Fibroblast of peridontal ligament (primary cell): ENCODE results near the gene NPHP4.
"Not testable (repeated sequence)": the region's sequence is repeated elsewhere in the genome, so short reads cannot be mapped to it uniquely, and the experiment has no call there.

Source experiments
- DNase-seq: peaks from one replicate; pipeline ENCODE4 v3.0.0-alpha.2; 2010; ENCODE audit errors: extremely low read depth

Gene NPHP4

GRCh38 chr1:5911871-5912271 is 80.4 kb downstream of the NPHP4 start:
- no peak for DNase-seq

DNA sequence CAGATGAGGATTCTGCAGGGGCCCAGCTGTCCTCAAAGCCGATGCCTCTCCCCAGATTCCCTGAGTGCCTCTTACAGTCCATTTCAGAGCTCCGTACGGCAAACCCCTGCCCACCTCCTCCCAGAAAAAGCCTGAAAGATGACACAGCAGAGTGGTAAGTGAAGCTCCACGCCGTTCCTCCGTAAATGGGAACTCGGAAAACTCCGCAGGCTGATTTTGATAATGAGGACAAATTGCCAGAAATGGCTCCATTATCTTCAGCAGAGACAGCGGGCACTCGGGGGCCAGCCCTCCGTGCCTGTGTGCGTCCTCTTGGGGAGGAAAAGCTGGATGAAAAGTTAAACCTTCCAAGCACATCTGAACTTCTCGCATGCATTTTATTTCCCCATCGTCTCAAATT is 81.1 kb downstream of the NPHP4 start:
- no peak for DNase-seq

- no peak for DNase-seq
These were observed 81.6 kb downstream of the NPHP4 start for GRCh38 chr1:5910666-5911065.

DNA sequence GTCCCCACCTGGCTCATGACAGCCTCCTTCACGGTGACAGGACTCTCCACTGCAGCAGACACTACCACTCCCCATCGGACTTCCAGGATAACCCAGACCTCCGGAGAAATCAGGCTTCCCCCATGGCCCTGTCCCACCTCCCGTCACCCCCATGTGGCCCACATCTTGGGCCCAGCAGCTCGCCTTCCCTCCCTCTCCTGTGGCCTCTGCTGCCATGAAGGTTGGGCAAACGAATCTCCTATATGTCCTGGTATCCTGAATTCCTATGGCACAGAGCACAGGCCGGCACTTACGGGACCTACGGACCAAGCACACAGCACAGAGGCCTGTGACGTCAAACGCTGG is 82.0 kb downstream of the NPHP4 start:
- DNase-seq, result no peak

DNA sequence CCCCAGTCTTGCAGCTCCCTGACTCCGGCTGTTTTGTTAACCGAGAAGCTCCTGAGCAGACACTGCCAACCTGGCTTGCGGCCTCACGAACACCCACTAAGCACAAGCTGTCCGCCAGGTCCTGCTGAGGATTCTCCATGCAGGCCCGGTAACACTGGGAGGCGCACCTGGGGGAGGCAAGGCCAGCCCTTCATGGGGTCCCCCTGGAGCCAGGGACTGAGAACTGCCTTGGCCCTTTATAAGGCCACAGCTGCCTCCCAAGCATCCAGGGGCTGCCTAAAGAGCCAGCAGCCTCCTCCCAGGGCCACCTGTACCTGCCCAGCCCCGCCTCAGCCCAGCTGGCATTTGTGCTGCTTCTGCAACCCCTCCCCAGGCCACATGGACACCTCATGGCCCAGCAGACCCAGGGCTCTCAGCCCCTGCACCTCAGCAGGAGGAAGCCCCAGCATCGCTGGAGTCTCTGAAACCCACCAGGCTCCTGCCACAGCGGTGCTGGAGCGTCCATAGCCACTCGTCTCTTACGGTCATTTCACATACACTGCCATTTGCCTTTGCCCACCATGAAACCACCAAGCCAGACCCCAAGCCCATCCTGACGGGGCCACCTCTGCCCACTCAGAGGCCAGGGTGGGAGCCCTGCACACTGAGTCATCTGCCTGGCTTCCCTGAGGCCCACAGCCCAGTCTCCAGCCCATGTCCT is 82.5 kb downstream of the NPHP4 start:
- no peak for DNase-seq

GRCh38 chr1:5908461-5909375 is 83.5 kb downstream of the NPHP4 start:
- no peak for DNase-seq

GRCh38 chr1:5907966-5908365 is 84.3 kb downstream of the NPHP4 start:
- DNase-seq, result no peak

GRCh38 chr1:5907386-5907785 is 84.8 kb downstream of the NPHP4 start:
- no peak for DNase-seq

GRCh38 chr1:5906966-5907365 is 85.3 kb downstream of the NPHP4 start:
- DNase-seq, result no peak

- no peak for DNase-seq
These were observed 86.1 kb downstream of the NPHP4 start for GRCh38 chr1:5906116-5906515.

DNA sequence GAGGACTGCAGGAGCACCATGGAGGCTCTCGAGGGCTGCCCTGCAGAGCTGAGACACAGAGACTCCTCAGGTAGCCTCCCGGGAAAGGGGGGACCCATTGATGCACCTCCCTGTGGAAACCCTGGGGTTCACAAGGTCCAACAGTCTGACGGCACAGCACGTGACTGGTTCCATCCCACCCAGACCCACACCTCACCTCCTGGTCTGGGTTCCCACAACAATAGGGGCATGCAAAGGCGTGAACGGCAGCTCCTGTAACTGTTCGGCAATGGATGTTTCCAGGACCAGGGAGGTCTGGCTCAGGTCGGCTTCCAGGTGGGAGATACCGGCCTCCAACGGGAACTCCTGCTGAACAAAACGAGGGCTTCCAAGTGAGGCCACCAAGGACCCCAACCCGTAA is 86.8 kb downstream of the NPHP4 start:
- DNase-seq, result no peak

DNA sequence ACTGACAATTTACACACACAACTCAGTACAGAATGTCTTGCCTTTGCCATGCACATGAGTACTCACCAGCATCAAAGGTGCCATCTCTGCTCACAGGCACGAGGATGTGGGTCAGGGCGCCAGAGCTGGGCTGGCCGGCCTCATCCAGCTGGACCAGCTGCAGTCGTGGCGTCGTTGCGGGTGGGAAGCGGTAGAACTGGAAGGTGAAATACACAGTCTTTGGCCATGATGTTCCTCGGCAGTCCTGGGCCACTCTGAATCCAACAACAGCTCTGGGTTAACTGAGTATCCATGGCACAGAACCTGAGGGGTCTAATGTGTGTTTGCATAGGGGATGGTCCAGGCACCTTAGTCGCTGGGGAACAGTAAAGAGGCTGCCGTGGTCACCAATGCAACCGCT is 87.7 kb downstream of the NPHP4 start:
- DNase-seq, result no peak

DNA sequence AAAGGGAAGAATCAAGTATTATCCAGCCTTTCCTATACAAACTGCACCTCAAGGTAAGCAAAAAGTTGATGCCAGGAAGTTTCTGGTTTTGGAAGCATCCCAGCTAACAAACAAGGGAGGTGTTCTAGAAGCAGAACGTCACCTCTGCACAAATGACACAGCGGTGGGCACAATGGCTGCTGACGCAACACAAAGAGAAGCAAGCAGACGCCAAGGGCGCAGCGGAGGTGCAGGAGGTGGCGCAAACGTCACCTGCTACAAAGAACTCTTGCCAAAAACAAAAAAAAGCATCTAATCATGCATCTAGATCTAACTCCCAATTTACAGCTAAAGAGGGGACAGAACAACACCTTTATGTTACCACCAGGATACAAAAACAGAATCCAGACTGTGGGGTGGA is 88.5 kb downstream of the NPHP4 start:
- no peak for DNase-seq

DNA sequence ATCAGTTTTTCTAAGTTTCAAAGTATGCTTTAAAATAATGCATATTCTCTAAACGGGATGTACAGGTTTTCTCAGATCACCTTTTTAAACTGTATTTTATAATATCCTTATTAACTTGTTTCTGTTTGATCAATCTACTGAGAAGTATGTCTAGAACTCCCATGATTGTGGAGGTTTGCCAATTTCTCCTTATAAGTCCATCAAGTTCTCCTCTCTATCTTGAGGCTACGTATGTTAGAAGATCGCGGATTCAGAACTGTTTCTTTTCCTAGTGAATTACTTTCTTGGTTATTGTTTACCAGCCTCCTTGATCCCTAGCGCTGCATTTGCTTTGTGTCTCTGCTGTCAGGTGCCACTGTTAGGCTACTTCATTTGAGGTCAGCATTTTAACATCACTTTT is 89.2 kb downstream of the NPHP4 start:
- no peak for DNase-seq

DNA sequence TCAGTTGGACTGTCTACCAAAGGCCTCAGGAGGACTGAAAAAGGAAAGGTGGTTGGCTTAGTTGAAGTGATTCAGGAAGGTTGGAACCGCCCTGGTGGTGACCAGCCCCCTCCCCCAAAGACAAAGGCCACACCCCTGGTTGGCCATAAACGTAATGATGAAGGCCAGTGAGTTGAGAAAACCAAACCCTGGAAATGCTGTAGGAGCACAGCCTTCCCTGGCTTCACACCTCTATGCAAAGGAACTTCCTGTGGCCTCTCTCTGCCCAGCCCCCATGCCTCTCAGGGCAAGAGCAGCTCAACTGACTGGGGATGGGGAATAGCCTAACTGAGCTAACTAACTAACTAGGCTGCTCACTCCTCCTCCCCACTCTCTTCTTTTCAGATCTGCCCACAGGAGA is 90.4 kb downstream of the NPHP4 start:
- DNase-seq, result no peak

DNA sequence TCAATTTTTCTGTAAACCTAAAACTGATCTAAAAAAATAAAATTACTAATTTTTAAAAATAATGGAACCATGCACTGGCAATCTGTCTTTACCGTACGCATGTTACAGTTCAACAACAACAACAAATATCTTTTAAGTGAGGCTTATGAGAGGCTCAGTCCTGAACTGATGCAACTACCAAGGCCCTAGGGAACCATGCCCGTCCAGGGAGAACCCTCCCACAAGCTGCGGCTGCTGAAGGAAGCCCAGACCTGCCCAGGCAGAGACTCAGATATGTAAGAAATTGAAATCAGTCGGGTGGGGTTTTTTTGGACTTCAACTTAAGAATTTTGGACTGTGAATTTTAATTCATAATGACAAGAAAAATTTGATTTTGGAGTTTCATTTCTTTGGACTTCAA is 91.1 kb downstream of the NPHP4 start:
- no peak for DNase-seq

GRCh38 chr1:5898266-5898665 is 94.0 kb downstream of the NPHP4 start:
- DNase-seq, result no peak

DNA sequence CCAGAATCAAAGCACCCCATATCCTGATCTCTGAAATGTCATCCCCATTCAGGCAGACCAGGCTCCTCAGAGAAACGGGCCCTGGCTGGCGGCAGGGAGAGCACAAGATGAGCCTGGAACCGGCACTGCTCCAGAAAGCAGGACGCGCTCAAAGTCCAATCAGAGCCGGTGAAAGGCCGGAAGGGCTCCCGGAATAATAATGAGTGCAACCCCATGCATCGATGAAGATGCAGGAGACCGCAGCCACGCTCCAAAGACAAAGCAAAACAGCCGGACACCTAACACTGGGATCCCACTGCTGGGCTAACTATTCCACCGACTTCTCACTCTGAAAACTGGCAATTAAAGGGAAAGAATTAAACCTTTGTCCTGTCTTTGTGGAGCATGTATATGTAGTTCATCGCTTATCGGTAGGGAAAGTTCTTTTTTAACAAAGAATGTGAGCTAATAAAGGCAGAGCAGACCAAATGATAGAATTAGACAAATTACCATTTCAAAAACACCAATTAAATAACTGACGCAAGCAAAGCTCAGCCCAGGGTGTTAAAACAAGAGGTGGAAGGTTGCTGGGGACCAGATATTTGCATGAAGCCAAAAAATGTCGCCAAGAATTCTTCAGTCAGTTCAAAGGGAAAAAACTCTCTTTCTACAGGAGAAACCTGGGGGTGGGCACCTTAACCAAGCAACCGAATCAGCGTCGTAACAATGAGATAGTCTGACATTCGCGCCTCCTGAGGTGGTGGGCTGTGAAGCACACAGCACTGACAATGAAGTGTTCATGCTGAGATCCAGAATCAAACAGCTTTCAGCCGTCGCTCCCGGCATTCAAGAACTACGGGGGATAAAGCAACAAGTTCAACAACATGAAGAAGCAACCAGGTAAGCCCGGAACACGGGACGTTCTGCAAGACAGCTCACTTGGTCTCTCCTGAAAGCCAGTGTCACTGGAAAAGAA is 95.2 kb downstream of the NPHP4 start:
- no peak for DNase-seq

GRCh38 chr1:5895446-5896406 is 96.5 kb downstream of the NPHP4 start:
- DNase-seq, result no peak

DNA sequence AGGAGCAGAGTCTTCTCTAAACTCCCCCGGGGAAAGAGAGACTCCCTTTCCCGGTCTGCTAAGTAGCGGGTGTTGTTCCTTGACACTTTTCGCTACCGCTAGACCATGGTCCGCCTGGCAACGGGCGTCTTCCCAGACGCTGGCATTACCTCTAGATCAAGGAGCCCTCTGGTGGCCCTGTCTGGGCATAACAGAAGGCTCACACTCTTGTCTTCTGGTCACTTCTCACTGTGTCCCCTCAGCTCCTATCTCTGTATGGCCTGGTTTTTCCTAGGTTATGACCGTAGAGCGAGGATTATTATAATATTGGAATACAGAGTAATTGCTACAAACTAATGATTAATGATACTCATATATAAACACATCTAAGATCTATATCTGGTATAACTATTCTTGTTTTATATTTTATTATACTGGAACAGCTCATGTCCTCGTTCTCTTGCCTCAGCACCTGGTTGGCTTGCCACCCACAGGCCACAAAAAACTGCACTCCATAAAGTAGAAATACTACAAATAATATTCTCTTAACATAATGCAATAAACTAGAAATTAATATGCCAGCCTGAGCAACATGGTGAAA is 98.4 kb downstream of the NPHP4 start:
- not testable (repeated sequence) for DNase-seq

DNA sequence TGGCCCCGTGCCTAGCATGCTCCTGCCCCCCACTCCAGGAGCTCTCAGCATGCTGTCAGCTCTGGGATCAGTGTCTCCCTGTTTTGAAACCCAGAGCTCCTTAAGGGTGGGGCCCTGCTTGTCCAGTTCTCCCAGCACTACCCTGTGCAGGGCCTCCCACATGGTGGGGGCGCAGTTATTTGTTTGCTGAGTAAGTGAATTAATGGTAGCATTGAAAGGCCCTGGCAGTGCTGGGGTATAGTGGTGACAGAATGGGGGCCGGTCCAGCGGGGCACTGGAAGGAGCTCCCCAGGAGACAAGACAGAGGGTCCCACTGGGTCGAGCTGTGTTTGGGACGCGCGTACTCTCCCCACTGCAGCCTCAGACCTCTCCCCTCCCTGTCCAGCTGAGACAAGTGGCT is 99.9 kb downstream of the NPHP4 start:
- DNase-seq, result no peak
